H1 (cell line): ENCODE data around the gene MACROD2. TPM values are rescaled to one million over a fixed set of nuclear protein-coding genes. Genes with fewer than 3 reads are reported as not detected.

ENCODE experiments used
- CTCF ChIA-PET: fragments of 300-600 bp; sonication (Branson Sonifier 250); formaldehyde crosslinking; loops from one replicate; lab custom pipeline; 2021; ENCODE audit not compliant: partially characterized antibody; lab: Charles Lee
- POLR2A ChIA-PET: fragments of 300-600 bp; sonication (Branson Sonifier 250); formaldehyde crosslinking; loops from one replicate; lab custom pipeline; 2021; ENCODE audit warnings: inconsistent platforms; ENCODE audit not compliant: partially characterized antibody; lab: Charles Lee
- DNase-seq, 2 experiments: peaks; one replicate each; pipeline versions ENCODE4 v3.0.0 to v3.0.0-alpha.2; 2010 to 2022; ENCODE audit warnings: low spot score in 2 of 2, low read depth in 1 of 2, mixed read lengths in 1 of 2
- FAIRE-seq: peaks from 2 replicates; lab custom pipeline; 2011; peaks lifted over from hg19 to GRCh38; lab: Jason Lieb, UNC
- H2AFZ ChIP-seq: 2 replicates; pipeline ENCODE4 v1.8.1; 2012; ENCODE audit warnings: low read length, inconsistent platforms
- H2AK5ac ChIP-seq: 2 replicates; pipeline ENCODE4 v1.6.1; 2013; ENCODE audit warnings: low read depth, low read length
- H2BK120ac ChIP-seq: replicated peaks from 2 replicates; pipeline ENCODE3; 2013; ENCODE audit warnings: low read depth, low read length, inconsistent platforms
- H2BK12ac ChIP-seq: 2 replicates; pipeline ENCODE4 v1.6.1; 2013; ENCODE audit warnings: low read depth, low read length
- H2BK15ac ChIP-seq: 2 replicates; pipeline ENCODE4 v1.6.1; 2013; ENCODE audit warnings: low read length
- H2BK20ac ChIP-seq: 2 replicates; pipeline ENCODE4 v1.6.1; 2013; ENCODE audit warnings: low read length
- H2BK5ac ChIP-seq: 2 replicates; pipeline ENCODE4 v1.6.1; 2013; ENCODE audit warnings: low read depth, low read length
- H3K14ac ChIP-seq: 2 replicates; pipeline ENCODE4 v1.6.1; 2013; ENCODE audit warnings: inconsistent platforms; ENCODE audit not compliant: insufficient read length
- H3K18ac ChIP-seq: 2 replicates; pipeline ENCODE4 v1.6.1; 2013; ENCODE audit warnings: low read length; ENCODE audit errors: extremely low read depth
- H3K23ac ChIP-seq: 2 replicates; pipeline ENCODE4 v1.6.1; 2013; ENCODE audit warnings: inconsistent platforms; ENCODE audit not compliant: insufficient read length
- H3K23me2 ChIP-seq: 2 replicates; pipeline ENCODE4 v1.6.1; 2013; ENCODE audit warnings: low read depth, low read length
- H3K27ac ChIP-seq: 2 replicates; pipeline ENCODE4 v1.6.1; 2011; ENCODE audit warnings: low read depth, low read length, inconsistent platforms
- H3K27me3 ChIP-seq, 4 experiments: replicated peaks in 1 of 4; 1 replicate in 1 of 4; 2 replicates in 3 of 4; pipeline versions ENCODE4 v1.6.1 to v1.8.1; 2011 to 2013; ENCODE audit warnings: low read length in 3 of 4, mild to moderate bottlenecking in 3 of 4, inconsistent platforms in 2 of 4, mixed read lengths in 2 of 4, moderate library complexity in 1 of 4; ENCODE audit not compliant: control insufficient read depth in 3 of 4, insufficient read depth in 3 of 4; ENCODE audit errors: extremely low read depth in 1 of 4
- H3K36me3 ChIP-seq, 4 experiments: 2 replicates each; pipeline versions ENCODE4 v1.6.1 to v1.8.1; 2011 to 2013; ENCODE audit warnings: mild to moderate bottlenecking in 4 of 4, low read length in 3 of 4, moderate library complexity in 2 of 4, control low read depth in 1 of 4, inconsistent platforms in 1 of 4; ENCODE audit not compliant: insufficient read depth in 4 of 4, control insufficient read depth in 2 of 4
- H3K4ac ChIP-seq: replicated peaks from 2 replicates; pipeline ENCODE3; 2013; ENCODE audit warnings: low read length, low read depth, mixed read lengths, inconsistent platforms; ENCODE audit not compliant: insufficient read length
- H3K4me1 ChIP-seq, 4 experiments: replicated peaks in 1 of 4; 1 replicate in 1 of 4; 2 replicates in 3 of 4; pipeline versions ENCODE4 v1.6.1 to v1.8.1; 2011 to 2013; ENCODE audit warnings: low read length in 3 of 4, inconsistent platforms in 2 of 4, mixed read lengths in 1 of 4; ENCODE audit not compliant: insufficient read depth in 4 of 4, control insufficient read depth in 3 of 4
- H3K4me2 ChIP-seq, 2 experiments: 2 replicates each; pipeline versions ENCODE4 v1.6.1 to v1.8.1; 2011 to 2013; ENCODE audit warnings: low read depth in 2 of 2, low read length in 2 of 2, control low read depth in 1 of 2, inconsistent platforms in 1 of 2, mild to moderate bottlenecking in 1 of 2; ENCODE audit not compliant: insufficient read depth in 1 of 2
- H3K4me3 ChIP-seq, 4 experiments: fragments of 200-600, 300-600 bp in 1 of 4; sonication (generic), shearing (Covaris generic), sonication (Bioruptor Twin) in 1 of 4; 2 replicates each; pipeline versions ENCODE4 v1.5.1 to v1.8.1; 2011 to 2016; ENCODE audit warnings: low read length in 4 of 4, low read depth in 3 of 4, control low read depth in 2 of 4, inconsistent platforms in 2 of 4, mild to moderate bottlenecking in 2 of 4, mixed read lengths in 1 of 4, moderate library complexity in 1 of 4; ENCODE audit not compliant: insufficient read depth in 2 of 4; ENCODE audit errors: extremely low read depth in 1 of 4
- H3K56ac ChIP-seq: replicated peaks from 2 replicates; pipeline ENCODE3; 2013; ENCODE audit warnings: low read depth, mild to moderate bottlenecking, mixed read lengths, low read length, inconsistent platforms; ENCODE audit not compliant: insufficient read length
- H3K79me1 ChIP-seq: 2 replicates; pipeline ENCODE4 v1.6.1; 2013; ENCODE audit warnings: low read depth, low read length, control low read depth
- H3K79me2 ChIP-seq, 2 experiments: 2 replicates each; pipeline versions ENCODE4 v1.6.1 to v1.8.1; 2012 to 2013; ENCODE audit warnings: low read length in 2 of 2, mild to moderate bottlenecking in 2 of 2, inconsistent platforms in 1 of 2; ENCODE audit not compliant: insufficient read depth in 2 of 2, control insufficient read depth in 1 of 2
- H3K9ac ChIP-seq, 4 experiments: replicated peaks in 1 of 4; 1 replicate in 1 of 4; 2 replicates in 3 of 4; pipeline versions ENCODE4 v1.6.1 to v1.8.1; 2011 to 2013; ENCODE audit warnings: low read depth in 3 of 4, low read length in 3 of 4, control low read depth in 2 of 4, mild to moderate bottlenecking in 2 of 4, moderate library complexity in 2 of 4, inconsistent platforms in 1 of 4; ENCODE audit errors: extremely low read depth in 1 of 4
- H3K9me3 ChIP-seq, 2 experiments: 2 replicates each; pipeline versions ENCODE4 v1.6.1 to v1.8.1; 2012 to 2013; ENCODE audit warnings: mild to moderate bottlenecking in 2 of 2, moderate library complexity in 2 of 2, control low read depth in 1 of 2, inconsistent platforms in 1 of 2, low read depth in 1 of 2, low read length in 1 of 2, mixed read lengths in 1 of 2; ENCODE audit not compliant: insufficient read depth in 2 of 2
- H4K20me1 ChIP-seq, 2 experiments: replicated peaks in 1 of 2; 2 replicates each; pipeline versions ENCODE3 to v1.8.1; 2011 to 2013; ENCODE audit warnings: inconsistent platforms in 2 of 2, low read length in 2 of 2, mild to moderate bottlenecking in 1 of 2; ENCODE audit not compliant: insufficient read depth in 2 of 2, control insufficient read depth in 1 of 2
- H4K5ac ChIP-seq: 2 replicates; pipeline ENCODE4 v1.6.1; 2013; ENCODE audit warnings: low read length, low read depth, mixed read lengths, inconsistent platforms; ENCODE audit not compliant: insufficient read length
- H4K8ac ChIP-seq: 2 replicates; pipeline ENCODE4 v1.8.0; 2013; ENCODE audit warnings: mild to moderate bottlenecking, moderate library complexity, low read length, inconsistent platforms; ENCODE audit not compliant: insufficient read depth; ENCODE audit errors: extremely low read depth
- H4K91ac ChIP-seq: replicated peaks from 2 replicates; pipeline ENCODE3; 2013; ENCODE audit warnings: low read length, mixed read lengths, inconsistent platforms; ENCODE audit not compliant: insufficient read length
- BACH1 ChIP-seq: IDR thresholded peaks from 2 replicates; pipeline ENCODE4 v1.6.1; 2012; ENCODE audit warnings: low read length, improper control_type of control experiment
- CBX8 ChIP-seq: fragments of 300-800, 300-1000 bp; sonication (generic); IDR thresholded peaks from 2 replicates; pipeline ENCODE4 v1.7.1; 2016; ENCODE audit warnings: low read depth, low read length, borderline replicate concordance
- EZH2 ChIP-seq: fragments of 200-600 bp; sonication (generic); IDR thresholded peaks from 2 replicates; pipeline ENCODE4 v1.7.1; 2012; ENCODE audit warnings: low read depth, mild to moderate bottlenecking, moderate library complexity, low read length, inconsistent platforms; ENCODE audit not compliant: severe bottlenecking
- NANOG ChIP-seq: IDR thresholded peaks from 2 replicates; pipeline ENCODE4 v1.6.1; 2011; ENCODE audit warnings: low read length, low read depth, mild to moderate bottlenecking, inconsistent platforms; ENCODE audit not compliant: insufficient read depth, poor library complexity, severe bottlenecking
- POLR2A ChIP-seq, 2 experiments: IDR thresholded peaks; 1 replicate in 1 of 2; 2 replicates in 1 of 2; pipeline ENCODE4 v1.6.1; 2011; ENCODE audit warnings: low read depth in 2 of 2, low read length in 2 of 2, mild to moderate bottlenecking in 2 of 2; ENCODE audit errors: control extremely low read depth in 1 of 2
- POLR2AphosphoS5 ChIP-seq: IDR thresholded peaks from 2 replicates; pipeline ENCODE4 v1.6.1; 2011; ENCODE audit warnings: low read depth, low read length
- SIRT6 ChIP-seq: IDR thresholded peaks from one replicate; pipeline ENCODE4 v1.7.1; 2012; ENCODE audit warnings: low read length, inconsistent platforms
- SIX5 ChIP-seq: IDR thresholded peaks from 2 replicates; pipeline ENCODE4 v1.6.1; 2011; ENCODE audit warnings: mild to moderate bottlenecking, low read depth, low read length
- SUZ12 ChIP-seq: fragments of 200-600 bp; sonication (generic); IDR thresholded peaks from 2 replicates; pipeline ENCODE4 v1.6.1; 2012; ENCODE audit warnings: mild to moderate bottlenecking, inconsistent platforms, low read length, moderate library complexity, mixed read lengths
- TAF1 ChIP-seq: IDR thresholded peaks from 2 replicates; pipeline ENCODE4 v1.6.1; 2011; ENCODE audit warnings: mild to moderate bottlenecking, low read depth, low read length
- TCF12 ChIP-seq: IDR thresholded peaks from 2 replicates; pipeline ENCODE4 v1.6.1; 2011; ENCODE audit warnings: low read depth, mild to moderate bottlenecking, low read length
- WGBS, 2 experiments: shearing (Covaris generic) in 1 of 2; methylation state at CpG; one replicate each; pipeline versions ENCODE4 v1.1.6 to v1.1.7; 2013 to 2015; ENCODE audit warnings: low lambda C conversion rate in 2 of 2, mixed read lengths in 2 of 2, inconsistent platforms in 1 of 2, low coverage in 1 of 2, missing lambda C conversion rate in 1 of 2; ENCODE audit not compliant: insufficient replicate concordance in 2 of 2, insufficient coverage in 1 of 2, insufficient read length in 1 of 2; ENCODE audit errors: extremely low coverage in 1 of 2, missing lambda C conversion rate in 1 of 2; 5-methylcytosine and 5-hydroxymethylcytosine counted together
- polyA plus RNA-seq, 7 experiments: library from polyadenylated mRNA; depleted of rRNA in 3 of 7; stranded (reverse) in 5 of 7; unstranded in 2 of 7; fragments of >200 nt in 5 of 7; fragments of 200-250 nt in 2 of 7; gene quantifications; 1 replicate in 5 of 7; 2 replicates in 1 of 7; 4 replicates in 1 of 7; pipeline versions ENCODE4 v1.2.1 to v1.2.3, GENCODE V29; 2011 to 2013; ENCODE audit warnings: missing spikeins in 2 of 7, mixed read lengths in 2 of 7
- total RNA-seq: library from RNA; stranded (reverse); fragmentation: NEBNext Ultra II Directional; extraction: Animal tissue kit (Norgen Biotek cat#: 25700); gene quantifications from 2 replicates; pipeline ENCODE4 v1.2.1, GENCODE V29; 2021
- TF ChIP-seq, protein P1 (sequence below): IDR thresholded peaks from 2 replicates; pipeline ENCODE4 v1.6.1; 2011; ENCODE audit warnings: low read length, improper control_type of control experiment
- TF ChIP-seq, protein P2 (sequence below): IDR thresholded peaks from 2 replicates; pipeline ENCODE4 v1.6.1; 2012; ENCODE audit warnings: low read length, inconsistent platforms

MACROD2 gene
- total and polyA plus RNA-seq, 2 of the 8 experiments (the other 6 are each of a cell fraction or from before 2014, with no cell fraction given) = 0.70 to 3.9 TPM

DNA sequence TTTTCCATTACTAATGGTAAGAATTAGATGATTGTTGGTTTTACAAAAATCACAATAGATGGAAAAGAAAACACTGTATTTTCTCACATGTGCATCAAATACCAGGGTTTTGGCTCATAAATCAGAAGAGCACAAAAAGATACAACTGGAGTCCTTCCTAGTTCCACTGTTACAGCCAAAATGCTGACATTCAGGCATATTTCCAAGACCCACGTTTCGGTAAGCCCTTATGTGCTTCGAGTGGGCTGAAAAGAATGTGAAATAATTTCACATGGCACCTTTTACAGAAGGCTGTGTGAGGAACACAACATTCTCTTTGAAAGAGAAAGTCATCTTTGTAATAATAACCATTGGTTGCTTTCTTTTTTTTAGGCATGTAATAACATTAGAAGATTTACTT is 668.8 kb downstream of the MACROD2 start:
- Histone ChIP-seq H3K4me3 (no peak overlapping the region), H2BK15ac (no peak overlapping the region), H4K20me1 (no peaks in the 10 kb centered on the region), H3K27ac (no peak overlapping the region), H3K18ac (no peak overlapping the region), H3K79me2 (no peaks in the 10 kb centered on the region), H2BK120ac (no peak overlapping the region), H3K14ac (no peak overlapping the region), H2AFZ (no peak overlapping the region), H2BK20ac (no peak overlapping the region), H3K36me3 (no peaks in the 10 kb centered on the region)
- no peak for FAIRE-seq
- CTCF ChIA-PET = no interaction called here
- no peak for TF ChIP-seq TCF12
- TF ChIP-seq, protein P1, sequence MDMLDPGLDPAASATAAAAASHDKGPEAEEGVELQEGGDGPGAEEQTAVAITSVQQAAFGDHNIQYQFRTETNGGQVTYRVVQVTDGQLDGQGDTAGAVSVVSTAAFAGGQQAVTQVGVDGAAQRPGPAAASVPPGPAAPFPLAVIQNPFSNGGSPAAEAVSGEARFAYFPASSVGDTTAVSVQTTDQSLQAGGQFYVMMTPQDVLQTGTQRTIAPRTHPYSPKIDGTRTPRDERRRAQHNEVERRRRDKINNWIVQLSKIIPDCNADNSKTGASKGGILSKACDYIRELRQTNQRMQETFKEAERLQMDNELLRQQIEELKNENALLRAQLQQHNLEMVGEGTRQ = no peak
- TF ChIP-seq POLR2AphosphoS5 = no peak
- TF ChIP-seq BACH1 = no peak
- TF ChIP-seq SIRT6 = no peak
- TF ChIP-seq, protein P2, sequence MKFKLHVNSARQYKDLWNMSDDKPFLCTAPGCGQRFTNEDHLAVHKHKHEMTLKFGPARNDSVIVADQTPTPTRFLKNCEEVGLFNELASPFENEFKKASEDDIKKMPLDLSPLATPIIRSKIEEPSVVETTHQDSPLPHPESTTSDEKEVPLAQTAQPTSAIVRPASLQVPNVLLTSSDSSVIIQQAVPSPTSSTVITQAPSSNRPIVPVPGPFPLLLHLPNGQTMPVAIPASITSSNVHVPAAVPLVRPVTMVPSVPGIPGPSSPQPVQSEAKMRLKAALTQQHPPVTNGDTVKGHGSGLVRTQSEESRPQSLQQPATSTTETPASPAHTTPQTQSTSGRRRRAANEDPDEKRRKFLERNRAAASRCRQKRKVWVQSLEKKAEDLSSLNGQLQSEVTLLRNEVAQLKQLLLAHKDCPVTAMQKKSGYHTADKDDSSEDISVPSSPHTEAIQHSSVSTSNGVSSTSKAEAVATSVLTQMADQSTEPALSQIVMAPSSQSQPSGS = no peak
- no peak for TF ChIP-seq POLR2A (IDR thresholded peaks at IDR 0.05; ENCODE audit: control extremely low read depth in 1 of 2, low read depth in 2 of 2, low read length in 2 of 2)
- TF ChIP-seq CBX8 = no peak
- TF ChIP-seq TAF1 = no peak
- no peak for TF ChIP-seq SIX5
- no peak for TF ChIP-seq EZH2
- TF ChIP-seq NANOG = no peak
- no peak for TF ChIP-seq SUZ12
- TF ChIP-seq, all 59 proteins: peak for 0
- no peak overlapping the region for H3K56ac ChIP-seq
- no peak for DNase-seq
- no peaks in the 10 kb centered on the region for H3K79me1 ChIP-seq
- POLR2A ChIA-PET = no interaction called here
- H2BK12ac ChIP-seq = no peak overlapping the region
- no peak overlapping the region for H4K8ac ChIP-seq
- WGBS, 2 experiments = 85% methylated on average over 3 of the region's 3 CpGs; no CpG with 5 or more reads in 1 of the 2 experiments
- H4K5ac ChIP-seq = no peak overlapping the region
- no peaks in the 10 kb centered on the region for H3K9me3 ChIP-seq
- H3K27me3 ChIP-seq = no peaks in the 10 kb centered on the region
- H3K4ac ChIP-seq = no peak overlapping the region
- no peak overlapping the region for H3K23ac ChIP-seq
- no peak overlapping the region for H2AK5ac ChIP-seq
- no peaks in the 10 kb centered on the region for H3K23me2 ChIP-seq
- no peak overlapping the region for H3K4me2 ChIP-seq
- H3K9ac ChIP-seq = no peak overlapping the region
- H3K4me1 ChIP-seq = no peaks in the 10 kb centered on the region
- H2BK5ac ChIP-seq = no peak overlapping the region
- no peak overlapping the region for H4K91ac ChIP-seq
